Measurements from ENCODE around the gene NECTIN1.

Gene NECTIN1

DNA sequence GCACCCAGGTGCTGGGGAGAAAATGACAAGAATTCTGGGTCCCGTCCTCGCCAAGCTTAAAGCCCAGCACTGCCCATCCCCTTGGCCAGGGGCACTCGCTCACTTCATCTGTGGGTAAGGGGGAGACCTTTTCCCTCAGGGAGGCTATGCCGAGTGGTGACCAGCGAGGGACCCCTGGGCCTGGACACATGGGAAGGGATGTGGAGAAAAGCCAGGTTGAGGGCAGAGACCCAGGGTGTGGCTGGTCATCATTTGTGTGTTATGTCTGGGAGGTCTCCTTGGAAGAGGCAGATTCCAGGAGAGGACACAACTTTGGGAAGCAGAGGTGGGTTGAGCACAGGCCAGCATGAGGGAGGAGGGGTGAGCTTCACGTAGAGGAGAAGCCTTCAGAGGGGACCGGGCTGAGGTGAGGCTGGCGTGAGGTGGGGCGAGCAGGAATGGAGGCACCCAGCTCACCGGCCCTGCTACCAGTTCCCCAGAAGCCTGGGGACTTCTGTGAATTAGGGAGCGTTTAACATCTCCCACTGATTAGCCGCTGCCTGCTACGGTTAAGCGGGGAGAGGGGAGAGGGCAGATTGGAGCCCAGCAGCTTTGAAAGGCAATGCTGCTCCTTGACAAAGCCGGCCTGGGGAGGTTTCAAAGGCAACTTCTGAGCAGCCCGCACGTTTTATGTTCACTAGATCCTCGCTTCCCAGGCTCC, 25.8 kb upstream of the NECTIN1 start:
- DNase-seq, result no peak

DNA sequence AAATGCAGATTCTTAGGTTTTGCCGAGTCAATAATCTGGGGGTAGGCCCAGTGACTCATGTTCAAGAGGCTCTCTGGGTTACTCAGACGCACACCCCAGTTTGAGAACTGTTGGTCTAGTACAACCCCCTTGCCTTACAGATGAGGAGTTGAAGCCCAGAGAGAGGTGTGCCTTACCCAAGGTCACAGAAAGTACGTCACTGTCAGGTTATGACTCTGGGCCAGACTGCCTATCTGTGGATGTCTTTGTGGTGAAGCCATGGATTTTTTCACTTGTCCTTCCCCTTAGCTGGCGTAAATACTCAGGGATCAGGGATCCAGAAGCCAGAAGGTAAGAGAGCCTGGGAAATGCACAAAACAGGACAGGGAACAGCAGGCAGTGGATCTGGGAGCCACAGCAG, 25.2 kb upstream of the NECTIN1 start:
- DNase-seq, result no peak

DNA sequence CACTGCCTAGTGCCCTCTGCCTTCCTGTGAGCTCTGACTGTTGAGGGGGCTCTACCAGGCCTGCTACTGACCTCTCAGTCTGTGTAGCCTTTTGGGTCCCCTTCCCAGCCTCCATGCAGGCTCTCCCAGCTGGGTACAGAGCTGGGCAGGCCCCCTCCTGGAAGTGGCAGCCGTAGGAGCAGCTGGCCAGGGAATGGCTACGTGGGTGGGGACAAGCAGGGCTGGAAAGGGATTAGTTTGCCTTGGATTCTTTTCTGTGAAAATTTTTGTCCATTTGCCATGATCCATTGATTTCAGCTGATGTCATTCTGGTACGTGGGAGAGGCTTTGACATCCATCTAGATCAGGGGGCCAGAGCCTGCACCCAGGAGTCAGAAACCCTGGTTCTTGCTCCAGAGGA, 23.9 kb upstream of the NECTIN1 start:
- DNase-seq, result no peak

DNA sequence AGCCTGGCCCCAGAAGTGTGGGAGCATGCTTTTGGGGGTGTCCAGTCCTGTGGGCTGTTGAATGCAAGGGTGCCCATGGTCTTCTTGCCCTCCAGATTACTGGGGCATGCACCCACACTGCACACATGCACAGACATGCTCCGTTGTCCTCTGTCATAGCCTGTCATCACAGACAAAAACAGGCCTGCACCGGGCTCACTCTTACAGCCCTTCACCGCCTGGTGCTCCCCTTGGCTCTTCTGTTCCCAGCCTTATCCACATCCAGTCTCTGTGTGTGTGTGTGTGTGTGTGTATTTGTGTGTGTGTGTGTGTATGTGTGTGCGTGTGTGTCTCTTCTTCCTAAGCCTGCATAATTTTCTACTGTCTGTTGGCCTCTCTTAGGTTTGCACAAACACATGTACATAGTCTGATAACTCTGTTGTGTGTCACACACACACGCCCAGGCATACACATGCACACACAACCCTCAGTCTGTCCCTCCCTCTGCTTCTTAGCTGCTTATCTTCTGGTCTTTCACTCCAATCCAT, 23.4 kb upstream of the NECTIN1 start:
- no peak for DNase-seq

DNA sequence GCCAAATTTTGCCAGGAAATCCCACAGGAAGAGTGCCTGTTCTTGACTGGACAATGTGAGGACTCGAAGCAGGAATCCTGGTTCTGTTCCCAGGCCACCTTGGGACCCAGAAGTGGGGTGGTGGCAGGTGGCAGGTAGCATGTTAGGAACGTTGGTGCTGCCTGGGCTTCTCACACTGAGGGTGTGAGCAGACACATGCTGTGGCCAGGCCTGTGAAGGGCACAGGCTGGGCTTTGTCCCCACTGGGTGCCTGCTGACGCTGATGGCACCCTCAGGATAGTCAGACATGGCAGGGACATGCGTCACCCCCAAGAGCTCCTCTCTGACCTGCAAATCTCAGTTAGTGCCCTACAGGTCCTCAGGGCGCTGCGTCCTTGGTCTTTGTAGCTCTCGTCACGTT, 21.1 kb upstream of the NECTIN1 start:
- DNase-seq, result no peak

DNA sequence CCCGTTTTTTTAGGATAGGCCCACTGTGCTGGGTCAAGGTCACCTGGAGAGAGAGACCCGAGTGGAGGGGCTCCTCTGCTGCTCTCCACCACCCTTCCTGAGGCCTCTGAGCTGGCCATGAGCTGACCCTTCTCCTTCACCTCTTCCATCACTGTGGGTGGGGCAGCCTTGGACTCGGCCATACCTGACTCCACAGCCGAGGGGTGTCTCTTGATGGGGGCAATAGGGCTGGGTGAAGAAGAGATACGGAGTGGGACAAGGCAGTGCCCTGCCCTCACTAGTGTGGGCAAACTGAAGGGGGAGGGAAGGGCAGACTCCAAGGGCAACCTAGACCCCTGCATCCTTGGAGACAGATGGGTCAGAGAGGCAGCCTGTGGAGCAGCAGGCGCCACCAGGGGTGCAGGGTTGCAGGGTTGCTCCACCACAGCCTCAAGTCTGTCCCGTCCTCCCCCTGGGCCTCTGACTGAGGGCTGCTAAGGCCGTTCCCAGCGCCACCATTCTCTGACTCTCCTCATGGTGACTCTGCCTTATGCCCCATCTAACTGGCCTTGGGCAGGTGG, 20.1 kb upstream of the NECTIN1 start:
- no peak for DNase-seq

DNA sequence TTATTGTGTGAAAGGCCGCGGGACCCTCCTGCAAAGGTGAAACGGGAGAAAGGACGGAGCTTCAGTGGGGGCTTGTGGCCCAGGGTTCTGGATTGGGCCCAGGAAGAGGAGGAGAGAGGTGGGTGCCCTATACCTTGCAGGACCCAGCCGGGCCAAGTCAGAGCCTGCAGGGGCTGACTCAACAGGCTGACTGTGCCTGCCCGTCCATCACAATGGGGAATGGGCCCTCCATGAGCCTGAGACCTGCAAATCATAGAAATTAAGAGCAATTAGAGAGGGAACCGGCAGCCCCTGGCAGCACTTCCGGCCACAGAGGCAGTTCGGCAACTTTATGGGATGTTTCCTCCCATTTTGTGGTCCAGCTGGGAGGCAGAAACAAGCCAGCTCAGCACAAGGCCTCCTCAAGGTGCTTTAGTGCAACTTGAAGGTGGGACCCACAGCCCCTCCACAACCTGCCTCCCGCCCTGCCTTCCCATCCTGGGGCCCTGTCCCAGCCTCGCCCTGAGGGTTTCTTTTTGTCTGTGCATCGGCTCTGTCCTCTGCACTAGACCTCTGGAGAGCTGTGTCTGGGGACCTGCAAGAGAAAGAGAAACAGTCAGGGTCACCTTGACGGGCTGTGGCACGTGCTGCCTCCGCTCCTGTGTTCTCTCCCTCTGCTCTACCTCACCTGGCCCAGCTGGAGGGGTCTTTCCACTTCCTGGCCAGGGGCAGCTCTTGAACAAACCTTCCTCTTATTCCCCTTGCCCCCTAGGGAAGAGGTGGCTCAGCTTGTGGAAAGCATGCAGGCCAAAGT, 19.1 kb upstream of the NECTIN1 start:
- DNase-seq, result no peak

DNA sequence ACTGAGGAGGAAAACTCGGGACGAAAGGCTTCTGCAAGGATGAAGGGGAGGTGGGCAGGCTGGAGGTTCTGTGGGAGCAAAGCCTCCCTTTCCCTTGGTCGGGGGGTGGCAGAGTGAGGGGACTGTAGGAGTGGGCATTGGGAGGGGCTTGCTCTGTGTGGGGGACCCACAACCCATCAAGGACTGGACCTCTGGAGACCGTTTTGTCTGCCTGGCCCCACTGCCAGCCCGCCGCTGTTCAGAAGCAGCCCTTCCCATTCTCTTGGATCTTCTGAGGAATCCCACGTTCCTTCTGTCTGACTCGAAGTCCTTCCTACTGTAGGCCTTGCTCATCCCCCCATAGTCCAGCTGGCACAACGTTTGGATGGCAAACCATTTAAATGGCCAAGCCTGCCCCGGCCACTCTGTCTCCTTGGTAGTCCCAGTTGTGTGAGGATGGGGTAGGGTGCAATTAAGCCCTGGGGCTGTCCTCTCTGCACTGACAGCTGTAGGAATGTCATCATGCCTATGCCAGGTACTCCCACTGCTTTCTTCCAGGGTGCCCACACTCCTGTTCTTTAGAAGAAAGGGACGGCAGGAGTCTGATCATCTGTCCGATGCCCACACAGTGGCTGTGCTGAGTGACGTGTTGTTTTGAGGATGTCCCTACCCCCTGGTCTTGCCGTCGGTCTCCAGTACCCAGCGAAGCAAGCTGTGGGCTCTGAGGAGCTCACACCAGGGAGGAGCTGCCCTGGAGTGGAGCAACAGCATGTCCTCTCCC, 17.0 kb upstream of the NECTIN1 start:
- DNase-seq, result no peak

DNA sequence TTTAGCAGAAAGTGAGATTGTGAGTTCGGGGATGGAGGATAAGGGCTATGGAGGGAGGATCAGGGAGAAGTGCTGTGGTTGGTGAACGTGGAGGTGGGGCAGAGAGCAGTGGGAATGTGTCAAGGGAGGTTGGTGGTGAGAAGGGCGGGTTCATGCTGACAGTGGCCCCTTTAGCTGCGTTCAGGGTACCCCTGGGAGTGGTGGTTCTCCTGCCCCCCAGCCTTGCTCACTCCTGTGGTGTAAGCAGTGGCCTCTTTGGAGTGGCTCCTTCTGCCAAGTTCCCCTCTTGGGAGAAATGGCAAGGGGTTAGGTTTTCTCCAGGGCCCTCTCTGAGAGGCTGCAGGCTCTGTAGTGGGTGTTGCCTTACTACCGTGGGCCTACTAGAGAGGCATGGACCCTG, 16.1 kb upstream of the NECTIN1 start:
- no peak for DNase-seq

DNA sequence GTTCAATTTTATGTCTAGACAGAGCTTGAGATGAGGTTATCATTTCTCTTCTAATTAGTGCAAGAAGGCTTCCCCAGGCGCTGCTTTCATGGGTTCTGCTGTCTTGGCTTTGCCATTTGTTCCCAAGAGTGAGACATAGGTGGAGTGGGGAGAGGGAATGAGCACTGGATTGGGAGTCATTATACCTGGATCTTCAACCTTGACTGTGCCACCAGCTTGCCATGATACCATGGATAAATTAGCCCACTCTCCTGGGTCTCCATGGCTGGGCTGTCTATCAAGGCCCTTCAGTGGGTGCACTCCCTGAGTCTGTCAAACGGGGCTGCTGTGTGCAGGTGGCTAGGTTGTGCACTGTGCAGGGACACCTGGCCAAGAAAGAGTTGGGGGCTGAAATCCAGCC, 15.6 kb upstream of the NECTIN1 start:
- DNase-seq, result no peak

DNA sequence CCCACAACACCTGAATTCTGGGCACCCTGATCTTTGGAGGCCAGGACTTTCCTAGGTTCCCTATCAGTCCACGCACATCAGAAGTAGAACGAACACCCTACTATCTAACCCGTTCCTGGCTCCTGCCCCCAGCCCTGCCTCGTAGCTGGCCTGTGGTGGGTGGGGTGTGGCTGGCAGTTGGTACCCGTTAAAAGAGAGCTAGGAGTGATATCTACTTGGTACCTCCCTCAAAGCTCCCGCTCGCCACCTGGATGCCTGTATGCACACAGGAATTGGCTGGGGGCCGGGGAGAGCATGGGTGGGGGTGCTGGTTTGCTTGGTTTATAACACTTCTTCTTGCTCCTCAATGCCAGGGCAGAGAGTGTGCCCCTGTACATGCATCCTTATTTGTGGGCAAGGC, 14.0 kb upstream of the NECTIN1 start:
- no peak for DNase-seq

DNA sequence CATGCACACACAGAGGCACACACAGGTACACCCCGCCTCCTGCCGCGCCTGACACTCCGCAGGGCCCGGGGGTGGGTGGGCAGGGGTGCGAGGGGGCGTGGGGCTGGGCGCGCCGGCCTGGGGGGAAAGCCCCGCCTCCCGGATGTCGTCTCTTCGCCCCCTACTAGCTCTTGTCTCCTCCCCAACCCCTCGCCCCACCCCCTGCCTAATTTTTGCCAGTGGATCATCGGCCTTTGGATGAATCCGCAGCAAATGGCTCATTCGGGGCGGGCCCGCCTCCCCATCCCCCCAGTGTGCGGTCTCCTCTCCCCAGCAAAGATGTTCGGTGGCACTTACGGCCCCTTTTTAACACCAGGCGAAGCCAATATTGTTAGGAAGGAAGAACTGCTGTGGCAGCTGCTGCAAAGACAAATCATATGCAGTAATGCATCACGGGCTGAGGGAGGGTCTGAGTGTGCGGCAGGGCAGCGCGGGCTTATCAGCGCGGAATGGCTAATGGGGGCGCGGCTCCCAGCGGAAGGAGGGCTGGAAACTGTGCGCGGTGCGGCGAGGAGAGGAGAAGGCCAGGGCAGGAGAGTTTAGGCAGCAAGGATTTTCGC, 13.4 kb upstream of the NECTIN1 start:
- DNase-seq, result no peak

DNA sequence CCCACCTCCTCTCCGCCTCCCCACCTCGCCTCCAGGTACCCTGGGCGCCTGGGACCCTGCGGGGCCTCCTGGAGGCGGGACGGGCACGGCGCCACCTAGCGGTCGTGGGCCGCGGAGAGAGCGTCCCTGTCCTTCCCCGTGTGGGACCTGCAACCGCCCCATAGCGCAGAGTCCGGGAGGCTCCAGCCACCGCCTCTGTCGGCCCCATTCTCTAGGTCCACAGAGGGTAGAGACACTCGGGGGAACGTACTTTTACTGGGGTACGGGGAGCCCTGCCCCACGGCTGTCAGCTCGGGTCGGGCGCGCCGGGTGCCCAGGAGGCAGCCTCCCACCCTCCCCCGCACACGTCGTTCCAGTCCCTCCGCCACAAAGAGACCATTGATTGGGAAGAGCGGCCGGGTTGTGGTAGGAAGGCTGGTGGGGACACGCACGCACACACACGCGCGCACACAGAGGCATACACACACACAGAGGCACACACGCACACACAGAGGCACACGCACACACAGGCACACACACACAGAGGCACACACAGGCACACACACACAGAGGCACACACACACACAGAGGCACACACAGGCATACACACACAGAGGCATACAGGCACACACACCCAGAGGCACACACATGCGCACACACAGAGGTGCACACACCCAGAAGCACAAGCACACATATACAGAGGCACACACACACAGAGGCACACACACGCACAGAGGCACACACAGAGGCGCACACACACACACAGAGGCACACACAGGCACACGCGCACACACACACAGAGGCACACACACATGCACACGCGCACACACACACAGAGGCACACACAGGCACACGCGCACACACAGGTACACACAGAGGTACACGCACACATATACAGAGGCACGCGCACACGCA, 12.6 kb upstream of the NECTIN1 start:
- DNase-seq, result no peak

DNA sequence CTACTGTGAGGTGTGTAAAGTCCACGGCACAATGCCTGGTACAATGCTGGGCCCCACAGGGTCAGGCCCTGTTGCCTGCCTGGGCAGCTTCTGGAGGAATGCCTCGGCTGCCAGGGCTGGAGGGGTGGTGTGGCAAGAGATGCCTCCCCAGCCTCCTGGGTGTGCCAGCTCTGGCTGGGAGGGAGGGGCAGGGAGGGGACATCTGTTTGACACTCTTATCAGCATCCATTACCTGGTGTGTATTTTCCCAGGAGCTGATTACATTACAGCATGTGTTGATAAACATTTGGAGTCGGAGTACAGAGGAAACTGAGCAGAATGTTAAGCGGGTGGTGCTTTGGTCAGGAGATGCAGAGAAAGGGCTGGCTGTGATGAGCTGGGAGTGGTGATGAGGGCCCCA, 11.0 kb upstream of the NECTIN1 start:
- no peak for DNase-seq

DNA sequence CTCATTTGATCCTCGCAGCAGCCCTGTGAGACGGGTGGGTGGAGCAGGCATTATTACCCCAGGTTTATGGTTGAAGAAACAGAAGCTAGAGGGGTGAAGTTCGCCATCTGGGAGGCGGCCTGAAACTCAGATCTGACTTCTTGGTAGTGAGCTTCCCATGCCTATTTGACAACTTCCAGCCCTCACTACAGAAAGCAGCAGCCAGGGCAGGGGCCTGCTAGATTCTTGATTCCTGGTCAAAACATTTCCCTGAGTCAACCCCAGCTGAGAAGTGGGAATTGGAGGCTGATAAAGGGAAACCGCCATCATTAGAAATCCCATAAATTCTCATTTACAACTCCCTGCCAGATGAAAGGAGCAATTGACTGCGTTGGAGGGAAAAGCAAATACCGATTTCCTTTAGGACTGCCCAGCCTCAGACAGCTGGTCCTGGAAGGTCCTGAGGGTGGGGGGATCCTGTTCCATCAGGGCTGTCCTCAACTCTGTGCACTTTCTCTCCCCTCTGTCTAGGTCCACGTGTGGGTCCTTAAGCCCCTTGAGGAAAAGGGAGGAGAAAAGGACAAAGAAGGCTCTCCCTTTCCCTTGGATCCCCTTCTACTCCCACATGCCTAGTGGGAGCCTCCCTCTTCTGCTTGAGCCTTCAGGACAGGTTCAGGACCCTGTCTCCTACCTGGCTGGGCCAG, 10.2 kb upstream of the NECTIN1 start:
- no peak for DNase-seq

DNA sequence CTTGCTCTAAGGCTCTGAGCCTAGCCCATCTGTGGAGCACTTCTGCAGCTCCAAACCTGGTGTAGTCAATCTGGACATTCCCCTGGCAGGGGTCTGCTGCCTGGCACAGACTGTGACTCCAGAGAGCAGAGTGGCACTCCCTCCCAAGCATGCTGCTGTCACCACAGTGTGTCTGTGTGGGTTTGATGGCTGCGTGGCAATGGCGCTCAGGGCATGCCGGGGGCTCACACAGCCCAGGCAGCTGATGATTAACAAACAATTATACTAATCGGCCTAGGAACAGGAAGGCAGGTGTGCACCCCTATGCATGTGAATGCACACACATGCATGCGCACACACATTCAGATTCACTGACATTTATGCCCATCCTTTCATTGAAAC, 9.0 kb upstream of the NECTIN1 start:
- no peak for DNase-seq

DNA sequence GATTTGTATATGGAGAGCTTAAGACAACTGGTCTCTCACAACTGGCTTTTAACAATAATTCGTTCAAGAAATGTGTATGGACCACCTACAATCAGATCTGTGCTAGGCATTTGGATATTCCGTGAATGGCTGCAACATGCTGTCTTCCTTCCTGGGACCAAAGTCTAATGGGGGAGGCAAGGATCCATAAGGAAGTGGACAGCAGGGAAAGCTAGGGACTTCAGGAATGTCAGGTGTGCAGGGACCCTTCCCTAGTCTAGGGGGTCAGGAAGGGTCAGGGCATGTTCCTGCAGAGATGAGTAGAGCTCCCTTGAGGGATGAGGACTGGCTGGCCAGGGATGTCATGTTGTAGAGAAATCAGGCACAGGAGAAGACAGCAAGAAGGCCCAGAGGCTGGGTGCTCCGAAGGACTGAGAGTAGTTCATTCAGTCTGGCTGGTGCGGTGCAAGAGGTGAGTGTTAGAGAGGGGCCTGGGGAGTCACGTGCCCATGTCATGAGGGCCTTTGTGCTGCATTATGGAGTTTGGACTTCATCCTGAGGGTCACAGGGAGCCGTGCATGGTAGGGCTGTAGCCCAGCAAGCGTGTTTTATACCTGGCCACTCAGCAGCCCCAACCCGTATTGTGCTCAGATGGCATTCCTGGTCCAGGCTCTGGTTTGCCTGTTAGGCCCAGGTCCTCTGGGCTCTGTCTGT, 8.5 kb upstream of the NECTIN1 start:
- no peak for DNase-seq

DNA sequence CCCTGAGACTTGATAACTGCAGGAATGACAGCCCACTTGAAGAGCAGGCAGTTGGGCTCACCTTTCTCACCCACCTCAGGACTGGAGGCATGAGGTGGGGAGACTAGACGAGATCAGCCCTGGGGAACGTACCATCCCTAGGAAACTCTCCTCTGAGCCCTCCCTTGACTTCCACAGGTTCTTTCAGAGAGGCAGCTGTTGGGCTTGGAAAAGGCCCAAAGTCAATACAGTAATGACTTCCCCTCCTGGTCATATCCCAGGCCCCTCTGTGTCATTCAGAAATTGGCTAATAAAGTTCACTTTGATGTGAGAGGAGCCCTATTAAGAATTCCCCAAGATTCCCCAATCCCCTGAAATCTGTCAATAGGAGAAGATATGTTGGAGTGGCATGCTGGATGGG, 5.8 kb upstream of the NECTIN1 start:
- DNase-seq, result no peak

DNA sequence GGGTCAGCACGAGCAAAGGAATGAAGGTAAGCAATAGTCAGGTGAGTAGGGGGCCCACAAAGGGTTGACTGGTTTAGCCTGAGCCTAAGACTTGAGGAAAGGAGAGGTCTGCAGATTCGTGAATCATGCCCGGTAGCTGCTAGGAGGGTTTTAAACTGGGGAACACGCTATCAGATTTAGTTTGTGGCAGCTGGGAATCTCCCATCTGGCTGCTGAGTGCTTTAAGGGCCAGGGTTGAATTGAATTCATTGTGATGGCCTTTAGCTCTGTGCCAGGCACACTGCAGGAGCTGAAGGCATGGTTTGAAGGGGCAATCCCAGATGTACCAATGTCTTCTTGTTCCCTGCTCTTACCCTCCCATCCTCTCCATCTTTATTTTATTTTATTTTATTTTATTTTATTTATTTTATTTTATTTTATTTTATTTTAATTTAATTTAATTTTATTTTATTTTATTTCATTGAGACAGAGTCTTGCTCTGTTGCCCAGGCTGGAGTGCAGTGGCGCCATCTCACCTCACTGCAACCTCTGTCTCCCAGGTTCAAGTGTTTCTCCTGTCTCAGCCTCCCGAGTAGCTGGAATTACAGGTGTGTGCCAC, 1.9 kb upstream of the NECTIN1 start:
- DNase-seq, result no peak

DNA sequence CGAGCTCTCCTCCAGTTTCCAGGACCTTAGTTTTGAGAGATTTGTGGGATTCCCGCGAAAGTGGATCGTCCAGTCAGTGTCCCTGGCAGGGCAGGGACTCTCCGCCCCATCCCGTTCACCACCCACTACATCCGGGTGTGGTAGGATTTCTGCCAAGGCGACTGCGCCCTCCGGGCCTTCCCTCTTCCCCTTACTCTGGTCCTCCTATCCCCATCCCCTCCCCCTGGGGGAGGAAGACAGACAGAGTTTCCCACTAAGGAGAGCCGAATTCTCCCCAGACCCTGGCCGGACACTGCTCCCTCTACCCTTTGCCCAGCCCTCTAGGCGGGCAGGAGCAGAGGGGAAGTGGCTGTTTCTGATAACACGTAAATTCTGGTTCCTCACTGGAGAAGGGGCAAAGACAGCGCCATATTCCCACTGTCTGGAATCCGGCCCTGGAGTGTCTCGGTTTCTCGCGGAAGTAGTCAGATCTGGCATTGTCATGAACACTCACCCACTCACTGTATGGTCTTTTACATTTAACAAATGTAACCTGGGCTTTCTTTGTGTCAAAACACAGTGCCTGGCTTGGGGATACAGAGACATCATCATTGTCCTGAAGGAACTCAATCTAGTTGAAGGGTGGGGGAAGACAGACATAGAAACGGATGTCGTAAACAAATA, 1.1 kb upstream of the NECTIN1 start:
- DNase-seq, result no peak
